Glomerular endothelial cell (primary cell): ENCODE results near the gene ZFP90. TPM values are rescaled to one million over a fixed set of nuclear protein-coding genes. Genes with fewer than 3 reads are reported as not detected.

Experiments
- DNase-seq: peaks from one replicate; pipeline ENCODE4 v3.0.0-alpha.2; 2011; ENCODE audit warnings: low read depth, low spot score; ENCODE audit errors: extremely low read depth
- total RNA-seq: library from RNA; depleted of rRNA; stranded (reverse); fragments of >200 nt; gene quantifications from 2 replicates; pipeline ENCODE4 v1.2.3, GENCODE V29; 2015

ZFP90 gene
- total RNA-seq, 1 donor from 2014 or later: 32.6 TPM

DNA sequence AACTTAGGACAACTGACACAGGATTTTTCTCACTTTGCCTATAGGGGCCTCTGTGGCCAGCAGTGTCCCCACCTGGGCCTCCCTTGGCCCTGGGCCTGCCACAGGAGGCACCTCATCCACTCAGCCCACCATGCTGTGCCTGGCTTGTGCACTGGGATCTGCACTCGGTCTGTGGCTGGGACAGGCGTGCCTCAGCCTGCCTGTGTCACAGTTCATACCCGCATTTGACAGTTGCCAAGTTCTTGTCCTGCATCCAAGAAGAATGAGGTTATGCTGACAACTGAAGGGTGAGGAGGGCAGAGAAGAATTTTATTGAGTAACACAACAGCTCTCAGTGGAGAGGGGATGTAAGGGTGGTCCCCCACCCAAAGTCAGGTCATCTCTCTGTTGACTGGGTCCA, 36.0 kb downstream of the ZFP90 start:
- DNase-seq: no peak

DNA sequence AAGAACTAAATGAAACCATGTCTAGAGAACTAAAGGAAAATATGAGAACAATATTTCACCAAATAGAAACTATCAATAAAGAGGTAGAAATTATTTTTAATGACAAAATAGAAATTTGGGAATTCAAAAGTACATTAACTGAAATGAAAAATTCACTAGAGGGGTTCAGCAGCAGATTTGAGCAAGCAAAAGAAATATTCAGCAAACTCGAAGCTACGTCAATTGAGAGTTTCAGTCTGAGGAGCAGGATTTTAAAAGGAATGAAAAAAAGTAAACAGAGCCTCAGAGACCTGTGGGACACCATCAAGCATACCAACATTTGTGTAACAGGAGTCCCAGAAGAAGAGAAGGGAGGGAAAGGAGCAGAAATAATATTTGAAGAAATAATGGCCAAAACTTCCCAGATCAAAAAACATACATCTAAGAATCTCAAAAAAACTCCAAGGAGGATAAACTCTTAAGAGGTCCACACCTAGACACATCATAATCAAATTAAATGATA, 38.3 kb downstream of the ZFP90 start:
- DNase-seq: no peak

DNA sequence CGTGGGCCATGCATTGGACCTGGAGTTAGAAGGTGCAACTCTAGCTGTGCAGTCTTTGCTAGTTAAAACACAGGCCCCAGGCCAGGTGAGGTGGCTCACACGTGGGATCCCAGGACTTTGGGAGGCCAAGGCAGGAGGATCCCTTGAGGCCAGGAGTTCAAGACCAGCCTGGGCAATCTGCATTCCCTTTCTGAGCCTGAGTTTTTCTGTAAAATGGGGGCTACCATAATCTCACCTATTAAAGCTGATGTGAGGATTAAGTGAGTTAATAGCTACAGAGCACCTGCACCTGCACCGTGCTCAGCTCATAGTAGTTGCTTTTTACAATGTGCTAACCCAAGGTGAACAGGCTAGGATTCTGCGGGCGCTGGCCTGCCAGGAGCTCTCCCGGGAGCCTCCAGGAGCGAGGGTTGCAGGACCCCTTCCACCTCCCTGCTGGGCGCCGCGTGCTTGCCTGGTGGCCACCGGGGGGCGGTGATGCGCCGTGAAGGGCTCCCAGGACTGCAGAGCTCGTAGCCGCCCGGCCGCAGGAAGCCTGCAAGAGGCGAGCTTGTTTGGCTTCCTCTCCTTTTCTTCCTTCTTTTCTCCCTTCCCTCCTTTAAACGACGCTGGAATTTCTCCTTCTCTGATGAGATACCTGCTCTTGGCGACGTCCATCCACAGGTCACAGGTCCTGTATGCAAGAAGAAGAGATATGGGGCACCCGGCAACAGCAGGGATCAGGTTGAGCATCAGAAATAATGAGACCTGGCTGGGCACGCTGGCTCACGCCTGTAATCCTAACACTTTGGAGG, 51.3 kb downstream of the ZFP90 start:
- no peak for DNase-seq

DNA sequence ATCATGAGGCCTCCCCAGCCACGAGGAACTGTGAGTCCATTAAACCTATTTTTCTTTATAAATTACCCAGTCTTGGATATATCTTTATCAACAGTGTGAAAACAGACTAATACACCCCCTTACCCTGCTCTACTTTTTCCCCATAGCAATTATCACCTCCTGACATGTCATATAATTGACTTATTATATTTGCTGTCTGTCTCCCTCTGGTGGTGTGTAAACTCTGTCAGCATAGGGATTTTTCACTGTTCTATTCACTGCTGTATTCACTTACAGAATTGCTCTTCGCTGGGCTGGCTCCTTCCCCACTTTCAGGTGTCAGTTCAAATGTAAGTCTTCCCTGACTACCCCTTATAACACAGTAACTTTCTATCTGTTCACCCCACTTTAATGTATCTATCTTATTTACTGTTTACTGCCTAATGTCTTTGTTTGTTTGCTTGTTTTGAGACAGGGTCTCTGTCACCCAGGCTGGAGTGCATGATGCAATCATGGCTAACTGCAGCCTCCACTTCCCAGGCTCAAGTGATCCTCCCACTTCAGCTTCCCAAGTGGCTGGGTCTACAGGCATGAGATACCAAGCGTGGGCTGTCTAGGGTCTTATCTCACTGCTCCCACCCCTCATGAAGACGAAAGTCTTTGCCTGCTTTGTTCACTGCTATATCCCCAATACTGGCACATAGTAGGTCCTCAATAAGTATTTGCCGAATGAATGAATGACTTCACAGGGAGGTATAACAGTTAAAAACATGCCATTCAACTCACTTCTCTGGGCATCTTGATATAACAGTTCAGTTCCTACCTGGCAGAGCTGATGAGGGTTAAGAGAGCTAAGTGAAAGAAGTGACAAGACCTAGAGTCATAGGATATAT, 53.6 kb downstream of the ZFP90 start:
- DNase-seq: no peak

DNA sequence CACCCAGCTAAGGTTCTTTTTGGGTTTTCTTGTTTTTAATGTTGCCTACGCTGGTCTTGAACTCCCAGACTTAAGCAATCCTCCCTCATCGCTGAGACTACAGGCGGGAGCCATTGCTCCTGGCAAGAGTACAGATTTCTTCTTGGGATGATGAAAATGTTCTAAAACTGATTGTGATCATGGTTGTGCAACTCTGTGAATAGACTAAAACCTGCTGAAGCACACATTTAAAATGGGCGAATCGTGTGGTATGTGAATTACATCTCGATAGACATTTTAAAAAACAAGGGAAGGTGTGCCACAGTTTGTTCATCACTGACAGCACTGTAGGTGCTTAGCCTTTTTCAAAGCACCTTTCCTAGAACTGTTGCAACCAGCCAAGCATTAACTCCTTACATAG, 57.2 kb downstream of the ZFP90 start:
- DNase-seq: no peak

DNA sequence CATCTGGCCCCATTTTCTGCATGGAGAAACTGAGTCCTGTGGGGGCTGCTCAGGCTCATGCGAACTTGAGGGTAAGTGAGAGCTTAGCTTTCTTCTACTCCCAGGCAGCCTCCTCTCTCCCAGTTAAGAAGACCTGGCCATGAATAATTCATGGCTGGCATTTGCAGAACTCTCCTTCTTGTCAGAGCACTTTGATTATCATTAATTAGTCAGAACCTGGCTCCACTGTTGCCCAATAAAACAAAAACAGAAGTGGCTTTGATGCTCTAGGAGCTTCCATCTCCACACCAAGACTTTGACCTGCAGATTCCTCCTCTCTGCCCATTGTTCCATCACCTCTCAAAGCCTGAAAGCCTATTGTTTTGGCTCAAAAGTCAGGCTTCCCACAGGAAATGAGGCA, 60.5 kb downstream of the ZFP90 start:
- no peak for DNase-seq

DNA sequence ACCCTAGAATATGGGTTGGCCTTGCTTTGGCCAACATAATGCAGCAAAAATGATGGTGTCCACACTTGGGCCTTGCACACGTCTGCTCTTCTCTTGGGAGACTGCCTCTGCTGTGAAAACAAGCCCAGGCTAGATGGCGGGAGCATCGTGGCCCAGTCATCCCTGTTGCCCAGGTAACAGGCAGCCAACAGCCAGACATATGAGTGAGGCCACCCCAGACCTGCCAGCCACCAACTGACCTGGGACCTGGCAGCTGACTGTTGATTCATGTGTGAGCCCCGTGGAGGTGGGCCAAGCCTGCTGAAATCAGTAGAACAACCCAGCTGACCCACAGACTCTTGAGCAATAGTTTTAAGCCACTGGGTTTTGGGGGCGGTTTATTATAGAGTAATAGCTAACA, 66.7 kb downstream of the ZFP90 start:
- DNase-seq: no peak

DNA sequence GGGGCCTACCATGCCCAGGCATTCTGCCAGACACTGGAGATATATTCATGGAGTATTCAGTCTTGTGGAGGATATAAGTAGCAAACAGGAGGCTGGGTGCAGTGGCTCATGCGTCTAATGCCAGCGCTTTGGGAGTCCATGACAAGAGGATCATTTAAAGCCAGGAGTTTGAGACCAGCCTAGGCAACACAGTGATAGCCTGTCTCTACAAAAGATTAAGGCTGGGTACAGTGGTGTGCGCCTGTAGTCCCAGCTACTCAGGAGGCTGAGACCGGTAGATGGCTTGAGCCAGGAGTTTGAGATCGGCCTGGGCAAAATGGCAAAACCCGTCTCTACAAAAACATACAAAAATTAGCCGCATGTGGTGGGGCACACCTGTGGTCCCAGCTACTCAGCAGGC, 68.4 kb downstream of the ZFP90 start:
- DNase-seq: no peak

DNA sequence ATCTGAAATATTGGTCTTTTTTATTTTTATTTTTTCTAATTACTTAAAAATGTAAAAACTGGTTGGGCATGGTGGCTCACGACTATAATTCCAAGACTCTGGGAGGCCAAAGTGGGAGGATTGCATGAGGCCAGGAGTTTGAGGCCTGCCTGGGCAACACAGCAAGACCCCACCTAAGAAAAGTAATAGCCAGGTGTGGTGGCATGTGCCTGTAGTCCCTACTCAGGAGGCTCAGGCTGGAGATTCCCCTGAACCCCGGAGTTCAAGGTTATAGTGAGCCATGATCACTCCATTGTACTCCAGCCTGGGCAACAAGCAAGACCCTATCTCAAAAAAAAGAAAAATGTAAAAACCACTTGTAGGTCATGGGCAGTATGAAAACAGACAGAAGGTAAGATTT, 69.2 kb downstream of the ZFP90 start:
- DNase-seq: no peak

DNA sequence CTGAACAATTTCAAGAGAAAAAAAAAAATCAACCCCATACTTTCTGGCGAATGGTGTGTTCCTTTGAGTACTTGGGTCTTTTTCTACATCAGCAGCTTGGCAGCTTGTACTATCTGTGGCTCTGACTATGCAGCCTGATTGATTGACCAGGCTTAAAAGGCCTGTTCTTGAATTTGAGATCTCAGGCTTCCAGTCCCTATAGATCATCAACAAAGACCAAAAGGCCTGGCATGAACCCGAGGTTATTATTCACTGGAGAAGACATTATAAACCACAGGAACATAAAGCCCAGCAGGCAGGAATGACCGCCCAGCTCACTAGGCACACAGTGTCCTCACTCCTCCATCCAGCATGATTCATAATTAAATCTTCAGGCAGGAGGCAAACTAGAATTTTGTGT, 73.9 kb downstream of the ZFP90 start:
- no peak for DNase-seq

DNA sequence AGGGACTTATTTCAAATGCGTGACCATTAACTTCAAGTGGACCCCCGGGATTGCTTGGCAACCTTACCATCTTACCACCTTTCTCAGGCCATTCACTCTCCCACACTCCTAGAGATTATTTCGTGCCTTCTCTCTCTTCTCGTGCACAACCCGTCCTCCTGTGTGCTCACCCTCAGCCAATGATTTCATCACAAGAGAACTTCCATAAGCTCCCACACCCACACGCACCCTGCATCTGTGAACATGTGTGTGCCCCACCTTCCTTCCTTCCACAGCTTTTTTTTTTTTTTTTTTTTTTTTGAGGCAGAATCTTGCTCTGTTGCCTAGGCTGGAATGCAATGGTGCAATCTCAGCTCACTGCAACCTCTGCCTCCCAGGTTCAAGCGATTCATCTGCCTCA, 78.6 kb downstream of the ZFP90 start:
- DNase-seq: no peak

Other genes with a start within 250 kb of the ZFP90 start
- 11.4 and 11.5 TPM in 2 replicates for gene SLC7A6OS, start 228.3 kb upstream of the ZFP90 start, total RNA-seq
- 28.5 and 43.3 TPM in 2 replicates for gene PRMT7, start 228.3 kb upstream of the ZFP90 start, total RNA-seq
- not detected in 2 replicates for gene SMPD3, start 90.8 kb upstream of the ZFP90 start, total RNA-seq
- gene CDH3, start 106.0 kb downstream of the ZFP90 start, total RNA-seq: 0.53 and 8.6 TPM in 2 replicates
- gene CDH1, start 198.0 kb downstream of the ZFP90 start, total RNA-seq: not detected in 2 replicates